ENCODE measurements around the gene CPA3. TPM values are rescaled to one million over a fixed set of nuclear protein-coding genes. Genes with fewer than 3 reads are reported as not detected.

CPA3 gene
- total RNA-seq, 1 experiment from 2014 or later = not detected

- DNase-seq (ENCODE audit: low spot score) = no peak
These were observed 51.0 kb downstream of the CPA3 start for GRCh38 chr3:148916132-148916531.

- no peak for DNase-seq (ENCODE audit: low spot score)
These were observed 57.4 kb downstream of the CPA3 start for GRCh38 chr3:148922467-148922866.

GRCh38 chr3:148923592-148923991, 58.5 kb downstream of the CPA3 start:
- no peak for DNase-seq (ENCODE audit: low spot score)

GRCh38 chr3:148924562-148924961, 59.5 kb downstream of the CPA3 start:
- DNase-seq (ENCODE audit: low spot score) = peak; percentile 31

GRCh38 chr3:148925845-148926244, 60.7 kb downstream of the CPA3 start:
- DNase-seq (ENCODE audit: low spot score) = no peak

GRCh38 chr3:148930752-148931151, 65.7 kb downstream of the CPA3 start:
- DNase-seq (ENCODE audit: low spot score) = no peak

DNA sequence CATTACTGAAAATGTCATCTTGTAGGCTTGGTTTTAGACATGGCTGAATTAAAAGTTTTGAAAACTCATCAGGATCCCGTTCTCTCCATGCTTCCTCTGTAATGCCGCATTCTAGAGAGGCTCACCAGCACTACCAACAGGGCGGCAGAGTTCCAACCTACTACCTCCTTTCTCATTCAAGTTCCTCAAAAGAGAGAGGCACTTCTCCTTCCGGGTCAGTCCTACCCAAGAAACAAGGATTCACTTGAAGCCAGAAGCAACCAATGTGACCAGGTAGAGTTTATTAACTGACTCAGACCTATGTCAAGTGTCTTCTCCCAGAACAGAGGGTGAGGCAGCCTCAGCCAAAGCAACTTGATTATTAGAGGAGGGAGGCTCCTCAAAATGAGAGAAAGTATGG, 66.5 kb downstream of the CPA3 start:
- no peak for DNase-seq (ENCODE audit: low spot score)

GRCh38 chr3:148932972-148933371, 67.9 kb downstream of the CPA3 start:
- no peak for DNase-seq (ENCODE audit: low spot score)

DNA sequence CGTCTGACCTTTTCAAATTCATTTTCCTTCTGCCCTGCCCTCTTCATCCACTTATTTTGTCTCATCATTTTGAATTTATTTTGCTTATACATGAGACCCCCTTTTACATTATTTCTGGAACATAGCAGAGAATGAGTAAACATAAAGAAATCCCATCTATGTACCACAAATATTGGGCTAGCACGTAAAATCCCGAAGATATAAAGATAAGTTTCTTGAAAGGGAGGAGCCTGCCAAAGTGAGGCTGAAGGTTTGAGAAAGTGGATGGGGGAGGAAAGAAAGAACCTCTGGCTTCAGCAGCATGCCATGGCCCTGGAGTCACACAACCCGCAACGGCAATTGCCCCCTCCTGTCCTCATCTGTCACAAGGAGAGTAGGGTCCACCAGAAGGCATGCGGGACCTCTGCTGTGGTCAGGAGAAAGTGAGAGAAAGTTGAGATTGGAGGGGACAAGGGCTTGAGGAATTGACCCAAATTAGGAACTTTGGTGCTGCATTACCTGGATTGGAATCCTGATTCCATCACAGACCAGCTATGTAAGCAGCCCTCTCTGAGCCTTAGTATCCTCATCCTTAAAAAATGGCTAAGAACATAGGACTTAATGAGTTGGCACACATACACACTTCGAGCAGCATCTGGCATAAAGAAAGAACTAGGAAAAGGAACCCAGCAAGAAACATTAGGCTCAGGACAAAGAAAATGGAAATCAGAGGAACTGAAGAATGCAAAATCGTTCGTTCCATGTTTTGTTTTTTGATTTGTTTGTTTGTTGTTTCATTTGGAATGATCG, 72.6 kb downstream of the CPA3 start:
- DNase-seq (ENCODE audit: low spot score) = no peak

GRCh38 chr3:148938306-148938705, 73.2 kb downstream of the CPA3 start:
- DNase-seq (ENCODE audit: low spot score) = no peak

- no peak for DNase-seq (ENCODE audit: low spot score)
These were observed 73.8 kb downstream of the CPA3 start for GRCh38 chr3:148938936-148939335.

DNA sequence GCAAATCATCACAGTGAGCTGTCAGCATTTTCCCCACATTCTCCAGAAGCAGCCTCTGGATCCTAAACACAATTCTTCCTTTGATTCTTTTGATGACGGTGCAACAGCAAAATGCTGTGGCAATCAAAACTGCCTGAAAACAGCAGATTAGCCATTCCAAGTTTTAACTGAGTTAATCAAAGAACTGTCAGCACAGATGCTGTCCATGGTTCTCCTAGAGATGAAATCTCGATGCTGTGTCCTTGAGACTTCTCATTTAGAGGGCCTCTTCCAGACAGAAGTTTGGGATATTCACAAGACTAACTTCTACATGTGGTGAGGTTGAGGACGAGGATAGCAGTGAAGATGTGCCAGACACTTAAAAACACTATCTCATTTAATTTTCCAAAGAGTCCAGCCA, 75.9 kb downstream of the CPA3 start:
- DNase-seq (ENCODE audit: low spot score) = no peak

GRCh38 chr3:148943506-148944205, 78.6 kb downstream of the CPA3 start:
- peak; percentile 87 for DNase-seq (ENCODE audit: low spot score)

- no peak for DNase-seq (ENCODE audit: low spot score)
These were observed 80.0 kb downstream of the CPA3 start for GRCh38 chr3:148945116-148945515.

Other genes starting within 250 kb of the CPA3 start
- not detected in 2 replicates for gene AGTR1, start 167.4 kb upstream of the CPA3 start, total RNA-seq (2014; rRNA removed; shearing (Covaris generic))
- gene CPB1, start 37.5 kb upstream of the CPA3 start, total RNA-seq (2014; rRNA removed; shearing (Covaris generic)) = not detected in 2 replicates
- 10.9 and 12.7 TPM in 2 replicates for gene GYG1, start 126.2 kb downstream of the CPA3 start, total RNA-seq (2014; rRNA removed; shearing (Covaris generic))
- not detected in 2 replicates for gene HLTF, start 221.2 kb downstream of the CPA3 start, total RNA-seq (2014; rRNA removed; shearing (Covaris generic))

Data from HT-29 (cell line).